KMS-11 (cell line): Measurements from ENCODE around the gene ATXN10.

ENCODE experiments used
- H2AFZ ChIP-seq: fragments of 200-600 bp; sonication (generic); 2 replicates; pipeline ENCODE4 v1.6.1; 2016; ENCODE audit warnings: antibody characterized with exemption, mixed run types, low read depth
- H3K27ac ChIP-seq: fragments of 200-600 bp; sonication (generic); 2 replicates; pipeline ENCODE4 v1.6.1; 2016; ENCODE audit warnings: mild to moderate bottlenecking, mixed run types
- H3K27me3 ChIP-seq: fragments of 200-600 bp; sonication (generic); 2 replicates; pipeline ENCODE4 v1.6.1; 2017; ENCODE audit warnings: mild to moderate bottlenecking, low read depth, mixed run types, moderate library complexity; ENCODE audit not compliant: insufficient read depth
- H3K36me3 ChIP-seq: fragments of 200-600 bp; sonication (generic); 2 replicates; pipeline ENCODE4 v1.6.1; 2017; ENCODE audit warnings: mild to moderate bottlenecking, mixed run types; ENCODE audit not compliant: insufficient read depth
- H3K4me1 ChIP-seq: fragments of 200-600 bp; sonication (generic); 2 replicates; pipeline ENCODE4 v1.6.1; 2016; ENCODE audit warnings: mild to moderate bottlenecking, low read depth, mixed run types; ENCODE audit not compliant: poor library complexity, severe bottlenecking
- H3K4me2 ChIP-seq: fragments of 200-600 bp; sonication (generic); 2 replicates; pipeline ENCODE4 v1.7.0; 2016; ENCODE audit warnings: mild to moderate bottlenecking, mixed run types
- H3K4me3 ChIP-seq: fragments of 200-600 bp; sonication (generic); IDR thresholded peaks from 2 replicates; pipeline ENCODE4 v1.6.1; 2017; ENCODE audit warnings: low read depth, low read length, mixed read lengths; ENCODE audit not compliant: insufficient read depth
- H3K79me2 ChIP-seq: fragments of 200-600 bp; sonication (generic); 2 replicates; pipeline ENCODE4 v1.6.1; 2016; ENCODE audit warnings: low read depth, mixed run types; ENCODE audit not compliant: insufficient read depth
- H3K9ac ChIP-seq: fragments of 200-600 bp; sonication (generic); 2 replicates; pipeline ENCODE4 v1.6.1; 2016; ENCODE audit warnings: mild to moderate bottlenecking, mixed run types
- H4K20me1 ChIP-seq: fragments of 200-600 bp; sonication (generic); 2 replicates; pipeline ENCODE4 v1.6.1; 2016; ENCODE audit warnings: mild to moderate bottlenecking, mixed run types; ENCODE audit not compliant: insufficient read depth
- CTCF ChIP-seq: fragments of 200-600 bp; sonication (generic); conservative IDR thresholded peaks from 2 replicates; pipeline ENCODE4 v1.6.1; 2017; ENCODE audit warnings: low read depth, mild to moderate bottlenecking, antibody characterized with exemption, low read length, moderate library complexity, mixed read lengths

The ATXN10 gene

DNA sequence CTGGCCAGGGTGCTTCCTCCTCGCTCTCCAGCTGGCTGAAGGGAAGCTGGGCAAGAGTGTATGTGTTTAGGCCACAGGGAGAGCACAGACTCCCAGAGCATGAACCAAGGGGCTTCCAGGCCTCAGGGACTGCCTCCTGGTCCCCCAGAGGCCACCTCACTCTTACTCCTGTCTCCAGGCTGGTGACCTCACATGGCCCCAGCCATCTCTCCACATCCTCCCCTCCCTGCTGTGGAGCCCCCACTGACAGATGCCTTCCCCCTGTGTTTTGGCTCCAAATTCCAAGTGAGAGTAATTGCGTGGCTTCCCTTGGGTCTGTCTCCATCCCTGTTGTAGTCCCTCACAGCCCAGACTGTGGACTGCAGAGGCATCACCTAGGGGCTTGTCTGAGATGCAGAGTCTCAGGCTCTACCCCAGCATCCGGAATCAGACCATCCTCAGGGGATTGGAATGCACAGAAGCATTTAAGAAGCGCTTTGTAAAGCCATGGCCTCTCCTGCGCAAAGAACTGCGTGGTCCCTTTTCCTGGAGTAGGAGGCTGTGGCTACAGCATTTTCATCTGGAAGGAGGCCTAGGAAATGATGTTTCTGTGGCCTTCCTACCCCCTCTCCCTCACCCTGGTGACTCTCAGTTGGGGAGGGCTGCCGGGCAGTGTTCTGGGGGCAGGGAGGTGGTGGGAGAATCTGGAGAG is 91.1 kb downstream of the ATXN10 start:
- Histone ChIP-seq H3K27me3 (no peaks in the 10 kb centered on the region), H3K4me1 (no peaks in the 10 kb centered on the region), H4K20me1 (no peaks in the 10 kb centered on the region), H3K36me3 (no peaks in the 10 kb centered on the region), H3K9ac (no peak overlapping the region), H3K27ac (no peak overlapping the region), H3K79me2 (no peaks in the 10 kb centered on the region), H2AFZ (no peak overlapping the region), H3K4me3 (no peak overlapping the region), H3K4me2 (no peak overlapping the region)
- no peak for TF ChIP-seq CTCF

- H3K27me3 ChIP-seq = no peaks in the 10 kb centered on the region
- H3K4me2 ChIP-seq = no peak overlapping the region
- no peak overlapping the region for H2AFZ ChIP-seq
- no peak for TF ChIP-seq CTCF
- H3K4me3 ChIP-seq = no peak overlapping the region
- no peaks in the 10 kb centered on the region for H4K20me1 ChIP-seq
- no peaks in the 10 kb centered on the region for H3K4me1 ChIP-seq
- no peaks in the 10 kb centered on the region for H3K79me2 ChIP-seq
- H3K9ac ChIP-seq = no peak overlapping the region
- H3K36me3 ChIP-seq = no peaks in the 10 kb centered on the region
- no peak overlapping the region for H3K27ac ChIP-seq
Observed at GRCh38 chr22:45763236-45763624, 91.6 kb downstream of the ATXN10 start.

DNA sequence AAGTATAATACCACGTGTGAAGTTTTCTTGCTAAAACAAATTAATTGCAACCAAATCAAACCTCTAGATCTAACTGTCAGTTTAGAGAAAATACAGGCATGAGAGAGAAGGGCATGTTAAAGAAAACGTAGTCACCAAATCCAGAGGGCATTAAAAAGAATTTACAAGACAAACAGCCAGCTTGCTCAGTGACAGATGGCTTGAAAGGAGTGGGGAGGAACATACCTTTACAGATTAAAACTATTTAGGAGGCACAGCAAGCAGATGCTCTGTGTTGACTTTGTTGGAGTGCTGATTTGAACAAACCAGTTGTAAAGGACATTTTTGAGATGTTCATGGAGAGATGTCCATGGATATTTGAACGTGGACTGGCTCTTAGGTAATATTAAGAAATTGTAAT is 96.9 kb downstream of the ATXN10 start:
- Histone ChIP-seq H3K9ac (no peak overlapping the region), H3K27me3 (no peaks in the 10 kb centered on the region), H3K36me3 (0 out of 2 replicates have a peak, but pooled peaks cover 4% of the 10 kb centered on the region), H4K20me1 (no peaks in the 10 kb centered on the region), H2AFZ (no peak overlapping the region), H3K27ac (no peak overlapping the region), H3K4me2 (no peak overlapping the region), H3K79me2 (no peaks in the 10 kb centered on the region; the same call in 1 of the 2 replicates), H3K4me3 (no peak overlapping the region), H3K4me1 (peaks cover 16% of the 10 kb centered on the region)
- TF ChIP-seq CTCF = no peak

- Histone ChIP-seq H2AFZ (no peak overlapping the region), H3K4me3 (no peak overlapping the region), H3K36me3 (0 out of 2 replicates have a peak, but pooled peaks cover 4% of the 10 kb centered on the region), H3K4me1 (peaks cover 16% of the 10 kb centered on the region), H4K20me1 (no peaks in the 10 kb centered on the region), H3K9ac (no peak overlapping the region), H3K27ac (peak overlapping the region; percentile 16; the same call in 1 of the 2 replicates), H3K4me2 (peak overlapping the region; percentile 26; the same call in 1 of the 2 replicates), H3K27me3 (no peaks in the 10 kb centered on the region), H3K79me2 (no peaks in the 10 kb centered on the region; the same call in 1 of the 2 replicates)
- TF ChIP-seq CTCF = no peak
Observed at GRCh38 chr22:45769569-45770210, 98.1 kb downstream of the ATXN10 start.
